IPS-18c (cell line): Measurements from ENCODE around the gene STT3B.
A peak's percentile ranks its signal among the peaks of the same experiment; 100 is the strongest.
"Not testable (repeated sequence)": the region's sequence is repeated elsewhere in the genome, so short reads cannot be mapped to it uniquely, and the experiment has no call there.

Experiments
- H3K4me3 ChIP-seq: 2 replicates; pipeline ENCODE4 v1.7.0; 2013; ENCODE audit warnings: low read depth, mild to moderate bottlenecking, low read length, moderate library complexity; ENCODE audit not compliant: insufficient read depth
- H3K9me3 ChIP-seq: one replicate; pipeline ENCODE4 v1.6.1; 2013; ENCODE audit warnings: mild to moderate bottlenecking, low read length, moderate library complexity; ENCODE audit not compliant: control insufficient read depth, insufficient read depth

Gene STT3B

GRCh38 chr3:31532587-31533168 is at the start of gene STT3B:
STT3B (plus strand) TSS chr3:31532925; CDS start chr3:31532999, 74 bp downstream.
- Histone ChIP-seq H3K9me3 (no peaks in the 10 kb centered on the region), H3K4me3 (peak within 1 kb of the TSS; percentile 95)

GRCh38 chr3:31483776-31484175 is 48.9 kb upstream of the STT3B start:
- Histone ChIP-seq H3K4me3 (no peak overlapping the region), H3K9me3 (no peaks in the 10 kb centered on the region)

- Histone ChIP-seq H3K9me3 (no peaks in the 10 kb centered on the region), H3K4me3 (no peak overlapping the region)
Measured at GRCh38 chr3:31485196-31485595, 47.5 kb upstream of the STT3B start.

- H3K4me3 ChIP-seq, result no peak overlapping the region
- H3K9me3 ChIP-seq, result no peaks in the 10 kb centered on the region
Measured at GRCh38 chr3:31486865-31487533, 45.7 kb upstream of the STT3B start.

GRCh38 chr3:31488475-31489017 is 44.2 kb upstream of the STT3B start:
- Histone ChIP-seq H3K4me3 (no peak overlapping the region), H3K9me3 (no peaks in the 10 kb centered on the region)

- no peaks in the 10 kb centered on the region for H3K9me3 ChIP-seq
Measured at GRCh38 chr3:31490502-31490901, 42.2 kb upstream of the STT3B start.

GRCh38 chr3:31491660-31492059 is 41.1 kb upstream of the STT3B start:
- no peak overlapping the region for H3K4me3 ChIP-seq
- no peaks in the 10 kb centered on the region for H3K9me3 ChIP-seq

More at GRCh38 chr3:31490502-31490901, 42.2 kb upstream of the STT3B start:
- H3K4me3 ChIP-seq, result no peak overlapping the region

GRCh38 chr3:31493149-31493548 is 39.6 kb upstream of the STT3B start:
- Histone ChIP-seq H3K4me3 (no peak overlapping the region), H3K9me3 (no peaks in the 10 kb centered on the region)

- H3K4me3 ChIP-seq, result no peak overlapping the region
- no peaks in the 10 kb centered on the region for H3K9me3 ChIP-seq
Measured at GRCh38 chr3:31495971-31496665, 36.6 kb upstream of the STT3B start.

- Histone ChIP-seq H3K9me3 (no peaks in the 10 kb centered on the region), H3K4me3 (no peak overlapping the region)
Measured at GRCh38 chr3:31498791-31499190, 33.9 kb upstream of the STT3B start.

GRCh38 chr3:31499281-31499680 is 33.4 kb upstream of the STT3B start:
- no peaks in the 10 kb centered on the region for H3K9me3 ChIP-seq
- H3K4me3 ChIP-seq, result no peak overlapping the region

- H3K9me3 ChIP-seq, result no peaks in the 10 kb centered on the region
- no peak overlapping the region for H3K4me3 ChIP-seq
Measured at GRCh38 chr3:31502803-31503221, 29.9 kb upstream of the STT3B start.

GRCh38 chr3:31503456-31503855 is 29.3 kb upstream of the STT3B start:
- H3K4me3 ChIP-seq, result no peak overlapping the region

GRCh38 chr3:31504230-31504629 is 28.5 kb upstream of the STT3B start:
- Histone ChIP-seq H3K9me3 (no peaks in the 10 kb centered on the region), H3K4me3 (no peak overlapping the region)

More at GRCh38 chr3:31503456-31503855, 29.3 kb upstream of the STT3B start:
- H3K9me3 ChIP-seq, result no peaks in the 10 kb centered on the region

- no peaks in the 10 kb centered on the region for H3K9me3 ChIP-seq
- H3K4me3 ChIP-seq, result no peak overlapping the region
Measured at GRCh38 chr3:31505371-31506048, 27.2 kb upstream of the STT3B start.

- H3K4me3 ChIP-seq, H3K9me3 ChIP-seq: not testable (repeated sequence)
Measured at GRCh38 chr3:31506515-31506914, 26.2 kb upstream of the STT3B start.

- Histone ChIP-seq H3K4me3 (no peak overlapping the region), H3K9me3 (no peaks in the 10 kb centered on the region)
Measured at GRCh38 chr3:31508452-31509146, 24.1 kb upstream of the STT3B start.
